ENCODE data around the gene DRG1. TPM values are rescaled to one million over a fixed set of nuclear protein-coding genes. Genes with fewer than 3 reads are reported as not detected.
A peak's percentile ranks its signal among the peaks of the same experiment; 100 is the strongest.

Gene DRG1
- total RNA-seq, 1 experiment from 2014 or later = 75.2 TPM

- H3K27me3 Mint-ChIP-seq (ENCODE audit: unreplicated experiment) = no peaks in the 10 kb centered on the region
- H3K36me3 Mint-ChIP-seq (ENCODE audit: insufficient read depth, unreplicated experiment) = peaks cover 42% of the 10 kb centered on the region
- intact Hi-C loops (cut with micrococcal nuclease; ENCODE audit: unreplicated experiment) = no loop called here
- H3K27ac Mint-ChIP-seq (ENCODE audit: unreplicated experiment) = peak overlapping the region; percentile 30
- H3K4me1 Mint-ChIP-seq (ENCODE audit: low read depth, unreplicated experiment) = no peaks in the 10 kb centered on the region
- no peak overlapping the region for H3K4me3 Mint-ChIP-seq (ENCODE audit: low read depth, unreplicated experiment)
- no TSS peak for BruUV-seq (replicated peaks)
- no peak for TF ChIP-seq CTCF (IDR thresholded peaks at IDR 0.05; ENCODE audit: unreplicated experiment)
- DNase-seq = peak; percentile 12
- no peaks in the 10 kb centered on the region for H3K9me3 Mint-ChIP-seq (ENCODE audit: low read depth, unreplicated experiment)
- CTCF ChIA-PET = interaction anchor here (0.7 to 1.6 kb wide), 7 partner anchors 9 to 519 kb away, joined by 3 to 7 read pairs (median 4); partner anchors contain the start of gene PIK3IP1
Measured at GRCh38 chr22:31451709-31452571, 52.5 kb downstream of the DRG1 start.

GRCh38 chr22:31461699-31462098, 62.3 kb downstream of the DRG1 start:
- H3K27ac Mint-ChIP-seq (ENCODE audit: unreplicated experiment) = no peak overlapping the region
- no peaks in the 10 kb centered on the region for H3K9me3 Mint-ChIP-seq (ENCODE audit: low read depth, unreplicated experiment)
- H3K27me3 Mint-ChIP-seq (ENCODE audit: unreplicated experiment) = no peaks in the 10 kb centered on the region
- BruUV-seq (replicated peaks) = no TSS peak
- no peak overlapping the region for H3K4me3 Mint-ChIP-seq (ENCODE audit: low read depth, unreplicated experiment)
- peaks cover 30% of the 10 kb centered on the region for H3K36me3 Mint-ChIP-seq (ENCODE audit: insufficient read depth, unreplicated experiment)
- DNase-seq = no peak
- intact Hi-C loops (cut with micrococcal nuclease; ENCODE audit: unreplicated experiment) = no loop called here
- no peak for TF ChIP-seq CTCF (IDR thresholded peaks at IDR 0.05; ENCODE audit: unreplicated experiment)
- CTCF ChIA-PET = interaction anchor here (1.0 kb wide), 1 partner anchor 10 kb away, joined by 4 read pairs; no protein-coding TSS in a partner anchor
- no peaks in the 10 kb centered on the region for H3K4me1 Mint-ChIP-seq (ENCODE audit: low read depth, unreplicated experiment)

GRCh38 chr22:31465307-31465706, 65.9 kb downstream of the DRG1 start:
- Mint-ChIP-seq H3K9me3 (ENCODE audit: low read depth, unreplicated experiment) (no peaks in the 10 kb centered on the region), H3K4me3 (ENCODE audit: low read depth, unreplicated experiment) (no peak overlapping the region)

GRCh38 chr22:31474743-31475142, 75.3 kb downstream of the DRG1 start:
- H3K36me3 Mint-ChIP-seq (ENCODE audit: insufficient read depth, unreplicated experiment) = peaks cover 45% of the 10 kb centered on the region

More at GRCh38 chr22:31465307-31465706, 65.9 kb downstream of the DRG1 start:
- CTCF ChIA-PET = interaction anchor here (0.6 kb wide), 1 partner anchor 9 kb away, joined by 3 read pairs; no protein-coding TSS in a partner anchor
- H3K4me1 Mint-ChIP-seq (ENCODE audit: low read depth, unreplicated experiment) = no peaks in the 10 kb centered on the region
- no peaks in the 10 kb centered on the region for H3K27me3 Mint-ChIP-seq (ENCODE audit: unreplicated experiment)
- BruUV-seq (replicated peaks) = no TSS peak
- TF ChIP-seq CTCF (IDR thresholded peaks at IDR 0.05; ENCODE audit: unreplicated experiment) = no peak
- no peak overlapping the region for H3K27ac Mint-ChIP-seq (ENCODE audit: unreplicated experiment)
- DNase-seq = no peak
- intact Hi-C loops (cut with micrococcal nuclease; ENCODE audit: unreplicated experiment) = no loop called here
- H3K36me3 Mint-ChIP-seq (ENCODE audit: insufficient read depth, unreplicated experiment) = peaks cover 28% of the 10 kb centered on the region

More at GRCh38 chr22:31474743-31475142, 75.3 kb downstream of the DRG1 start:
- Mint-ChIP-seq H3K27me3 (ENCODE audit: unreplicated experiment) (no peaks in the 10 kb centered on the region), H3K4me1 (ENCODE audit: low read depth, unreplicated experiment) (no peaks in the 10 kb centered on the region), H3K27ac (ENCODE audit: unreplicated experiment) (no peak overlapping the region), H3K9me3 (ENCODE audit: low read depth, unreplicated experiment) (no peaks in the 10 kb centered on the region), H3K4me3 (ENCODE audit: low read depth, unreplicated experiment) (no peak overlapping the region)
- DNase-seq = no peak
- intact Hi-C loops (cut with micrococcal nuclease; ENCODE audit: unreplicated experiment) = no loop called here
- no peak for TF ChIP-seq CTCF (IDR thresholded peaks at IDR 0.05; ENCODE audit: unreplicated experiment)
- no TSS peak for BruUV-seq (replicated peaks)
- CTCF ChIA-PET = interaction anchor here (0.6 kb wide), 1 partner anchor 9 kb away, joined by 3 read pairs; no protein-coding TSS in a partner anchor

All from Calu3 (cell line).